ENCODE data around the gene TMEM178A. TPM values are rescaled to one million over a fixed set of nuclear protein-coding genes. Genes with fewer than 3 reads are reported as not detected.

Gene TMEM178A
- total and polyA plus RNA-seq, 8 donors, result 0.34 to 5.8 (median 0.80) TPM

DNA sequence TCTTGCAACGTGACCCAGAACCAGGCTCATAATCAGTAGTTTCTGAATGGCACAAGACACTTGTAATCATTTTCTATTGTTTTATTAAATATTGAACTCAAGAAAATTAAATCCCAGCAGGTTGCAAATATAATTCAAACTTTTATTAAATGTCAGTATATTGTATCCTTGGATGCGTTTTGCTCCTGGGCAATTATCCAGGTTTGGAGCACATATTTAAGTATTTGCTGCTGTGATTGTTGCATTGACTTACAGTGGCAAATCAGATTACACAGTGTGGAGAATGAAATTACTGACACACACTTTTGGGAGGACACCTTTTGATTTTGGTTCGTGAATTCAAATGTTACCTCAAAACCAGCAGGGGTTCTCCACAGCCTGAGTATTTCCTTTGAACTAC, 27.1 kb upstream of the TMEM178A start:
- TF ChIP-seq, protein P1, sequence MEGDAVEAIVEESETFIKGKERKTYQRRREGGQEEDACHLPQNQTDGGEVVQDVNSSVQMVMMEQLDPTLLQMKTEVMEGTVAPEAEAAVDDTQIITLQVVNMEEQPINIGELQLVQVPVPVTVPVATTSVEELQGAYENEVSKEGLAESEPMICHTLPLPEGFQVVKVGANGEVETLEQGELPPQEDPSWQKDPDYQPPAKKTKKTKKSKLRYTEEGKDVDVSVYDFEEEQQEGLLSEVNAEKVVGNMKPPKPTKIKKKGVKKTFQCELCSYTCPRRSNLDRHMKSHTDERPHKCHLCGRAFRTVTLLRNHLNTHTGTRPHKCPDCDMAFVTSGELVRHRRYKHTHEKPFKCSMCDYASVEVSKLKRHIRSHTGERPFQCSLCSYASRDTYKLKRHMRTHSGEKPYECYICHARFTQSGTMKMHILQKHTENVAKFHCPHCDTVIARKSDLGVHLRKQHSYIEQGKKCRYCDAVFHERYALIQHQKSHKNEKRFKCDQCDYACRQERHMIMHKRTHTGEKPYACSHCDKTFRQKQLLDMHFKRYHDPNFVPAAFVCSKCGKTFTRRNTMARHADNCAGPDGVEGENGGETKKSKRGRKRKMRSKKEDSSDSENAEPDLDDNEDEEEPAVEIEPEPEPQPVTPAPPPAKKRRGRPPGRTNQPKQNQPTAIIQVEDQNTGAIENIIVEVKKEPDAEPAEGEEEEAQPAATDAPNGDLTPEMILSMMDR (IDR thresholded peaks at IDR 0.05), result no peak
- intact Hi-C loops (cut with DNase I), result no loop called here
- Histone ChIP-seq H3K36me3 (no peaks in the 10 kb centered on the region), H3K9me3 (no peaks in the 10 kb centered on the region), H3K4me1 (no peaks in the 10 kb centered on the region), H3K27me3 (no peaks in the 10 kb centered on the region), H3K27ac (no peak overlapping the region), H3K4me3 (no peak overlapping the region)
- no peak for FAIRE-seq
- WGBS, 2 donors, result 72 to 75% methylated on average over 3 of the region's 3 CpGs
- no peak for ATAC-seq
- no peak for DNase-seq

DNA sequence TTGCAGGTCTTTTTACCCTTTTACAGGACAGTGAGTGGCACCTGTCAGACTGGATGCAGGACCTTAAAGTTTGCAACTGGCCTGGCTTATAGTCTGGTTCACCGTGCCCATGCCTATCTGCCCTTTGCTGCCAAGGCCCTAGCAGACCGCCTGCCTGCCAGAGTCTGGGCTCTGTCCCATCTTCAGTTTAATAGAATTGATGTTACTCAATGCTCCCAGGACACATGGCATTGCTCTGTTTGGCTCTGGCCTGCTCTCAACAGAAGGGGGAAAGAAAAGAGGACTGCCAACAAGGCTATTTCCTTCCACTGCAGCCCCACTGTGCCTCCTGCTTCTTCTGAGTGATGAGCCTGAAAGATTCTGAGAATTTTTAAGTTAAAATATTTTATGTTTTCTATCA, 25.6 kb upstream of the TMEM178A start:
- WGBS, 2 donors, result 90 to 100% methylated on average over 2 of the region's 2 CpGs
- H3K4me3 ChIP-seq, result no peak overlapping the region
- intact Hi-C loops (cut with DNase I), result no loop called here
- no peaks in the 10 kb centered on the region for H3K36me3 ChIP-seq
- ATAC-seq, result no peak
- no peaks in the 10 kb centered on the region for H3K9me3 ChIP-seq
- H3K27me3 ChIP-seq, result no peaks in the 10 kb centered on the region
- H3K27ac ChIP-seq, result no peak overlapping the region
- TF ChIP-seq, protein P1 (IDR thresholded peaks at IDR 0.05), result no peak
- DNase-seq, result no peak
- no peaks in the 10 kb centered on the region for H3K4me1 ChIP-seq
- FAIRE-seq, result no peak

DNA sequence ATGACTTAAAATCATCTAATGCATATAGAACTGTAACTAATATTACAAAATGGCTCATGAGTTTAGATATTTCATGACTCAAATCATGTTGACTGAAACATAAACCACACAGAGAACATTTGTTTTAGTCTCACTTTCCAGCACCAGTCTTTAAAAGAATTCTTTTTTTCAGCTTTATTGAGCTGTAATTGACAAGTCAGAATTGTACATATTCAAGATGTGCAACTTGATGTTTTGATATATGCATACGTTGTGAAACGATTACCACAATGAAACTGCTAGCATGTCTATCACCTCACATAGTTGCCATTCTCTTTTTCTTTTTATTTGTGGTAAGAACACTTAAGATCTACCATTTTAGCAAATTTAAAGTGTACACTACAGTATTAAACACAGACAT, 25.0 kb upstream of the TMEM178A start:
- H3K4me1 ChIP-seq, result no peaks in the 10 kb centered on the region
- no peaks in the 10 kb centered on the region for H3K36me3 ChIP-seq
- ATAC-seq (no peak), FAIRE-seq (no peak), DNase-seq (no peak)
- WGBS, 2 donors, result 86 to 97% methylated on average over 2 of the region's 2 CpGs
- no peaks in the 10 kb centered on the region for H3K27me3 ChIP-seq
- no peak overlapping the region for H3K4me3 ChIP-seq
- intact Hi-C loops (cut with DNase I), result no loop called here
- no peak overlapping the region for H3K27ac ChIP-seq
- H3K9me3 ChIP-seq, result no peaks in the 10 kb centered on the region
- TF ChIP-seq, protein P1 (IDR thresholded peaks at IDR 0.05), result no peak

DNA sequence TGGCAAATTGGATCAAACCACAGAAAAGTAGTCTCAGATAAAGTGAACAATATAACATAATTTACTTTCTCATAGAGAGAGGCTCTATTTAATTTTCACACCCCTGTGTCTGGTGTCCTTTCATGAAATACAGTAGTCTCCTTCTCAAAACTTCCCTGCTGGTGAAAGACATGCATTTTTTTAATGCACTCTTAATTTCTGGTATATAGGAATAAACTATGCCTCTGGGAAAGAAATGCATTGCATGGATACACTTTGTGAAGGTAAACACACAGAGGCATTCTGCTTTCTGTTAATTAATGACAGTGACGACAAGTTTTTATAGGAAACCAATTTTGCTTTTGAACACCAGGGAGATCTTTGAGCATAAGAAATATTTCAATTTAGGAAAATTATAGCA, 24.1 kb upstream of the TMEM178A start:
- no peaks in the 10 kb centered on the region for H3K27me3 ChIP-seq
- no peak for ATAC-seq
- H3K36me3 ChIP-seq, result no peaks in the 10 kb centered on the region
- intact Hi-C loops (cut with DNase I), result no loop called here
- no peak for FAIRE-seq
- no peak for DNase-seq
- no peak overlapping the region for H3K27ac ChIP-seq
- TF ChIP-seq, protein P1 (IDR thresholded peaks at IDR 0.05), result no peak
- no peak overlapping the region for H3K4me3 ChIP-seq
- 65 to 73% methylated on average over 1 of the region's 1 CpG for WGBS, 2 donors
- no peaks in the 10 kb centered on the region for H3K9me3 ChIP-seq
- no peaks in the 10 kb centered on the region for H3K4me1 ChIP-seq

DNA sequence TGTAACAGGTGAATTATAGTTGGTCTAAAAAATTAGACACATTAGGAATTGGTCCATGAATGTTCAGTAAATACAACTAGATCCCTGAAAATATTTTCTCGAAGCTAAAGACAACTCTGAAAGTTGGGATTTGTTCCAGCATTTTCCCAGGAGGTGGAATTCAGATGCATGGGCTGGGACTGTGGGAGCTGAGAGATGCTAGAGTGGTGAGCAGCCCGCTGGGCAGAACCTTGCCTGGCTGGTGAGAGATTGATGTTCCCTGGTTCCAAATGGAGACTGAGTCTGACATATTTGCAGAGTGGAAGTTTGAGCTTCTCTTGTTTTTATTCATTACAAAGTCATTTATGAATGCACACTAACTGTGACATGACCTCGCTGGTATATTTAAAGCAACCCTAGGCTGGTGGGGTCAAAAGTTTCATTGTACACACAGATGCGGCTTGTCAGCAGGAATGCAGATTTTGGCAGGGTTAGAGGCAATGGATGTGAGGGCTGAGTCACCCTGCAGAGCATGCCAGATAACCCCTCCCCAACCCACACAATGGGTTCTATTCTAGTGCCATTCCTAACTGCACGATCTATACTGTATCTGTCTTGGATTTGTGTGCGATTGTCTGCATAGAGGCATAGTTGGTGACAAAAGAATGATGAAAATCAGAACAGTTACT, 23.5 kb upstream of the TMEM178A start:
- no peak for FAIRE-seq
- 52 to 53% methylated on average over 6 of the region's 6 CpGs for WGBS, 2 donors
- Histone ChIP-seq H3K9me3 (no peaks in the 10 kb centered on the region), H3K4me1 (no peaks in the 10 kb centered on the region), H3K27ac (no peak overlapping the region), H3K4me3 (no peak overlapping the region), H3K27me3 (no peaks in the 10 kb centered on the region), H3K36me3 (no peaks in the 10 kb centered on the region)
- ATAC-seq, result peak in 3 of 4 donors; percentile 38 to 67 (median 60)
- intact Hi-C loops (cut with DNase I), result no loop called here
- DNase-seq, result no peak
- TF ChIP-seq, protein P1 (IDR thresholded peaks at IDR 0.05), result no peak
